H54 (cell line): Measurements from ENCODE around the gene FGF11.

Experiments
- DNase-seq: peaks from one replicate; pipeline ENCODE4 v3.0.0; 2011; ENCODE audit warnings: low spot score, mixed read lengths; ENCODE audit not compliant: insufficient read length
- FAIRE-seq: peaks from 3 replicates; lab custom pipeline; 2011; peaks lifted over from hg19 to GRCh38; lab: Jason Lieb, UNC
- POLR2A ChIP-seq: IDR thresholded peaks from 2 replicates; pipeline ENCODE4 v1.6.1; 2011; ENCODE audit warnings: low read depth, mild to moderate bottlenecking, low read length

FGF11 gene

DNA sequence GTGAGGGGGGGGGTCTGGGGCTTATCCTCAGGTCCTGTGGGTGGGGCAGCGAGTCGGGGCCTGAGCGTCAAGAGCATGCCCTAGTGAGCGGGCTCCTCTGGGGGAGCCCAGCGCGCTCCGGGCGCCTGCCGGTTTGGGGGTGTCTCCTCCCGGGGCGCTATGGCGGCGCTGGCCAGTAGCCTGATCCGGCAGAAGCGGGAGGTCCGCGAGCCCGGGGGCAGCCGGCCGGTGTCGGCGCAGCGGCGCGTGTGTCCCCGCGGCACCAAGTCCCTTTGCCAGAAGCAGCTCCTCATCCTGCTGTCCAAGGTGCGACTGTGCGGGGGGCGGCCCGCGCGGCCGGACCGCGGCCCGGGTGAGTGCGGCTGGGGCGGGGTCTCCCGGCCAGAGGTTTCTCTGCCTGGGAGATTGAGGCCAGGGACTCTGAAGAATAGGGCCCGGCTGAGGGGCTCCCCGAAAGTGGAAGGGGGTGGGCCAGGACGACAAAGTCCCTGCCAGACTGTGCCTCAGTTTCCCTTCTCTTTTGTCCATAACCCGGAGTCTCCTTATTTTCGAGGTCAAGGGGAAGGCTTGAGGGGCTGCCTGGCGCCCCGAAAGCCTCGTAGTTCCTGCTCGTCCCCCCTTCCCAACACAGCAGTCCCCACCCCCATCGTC, at the start of gene FGF11:
FGF11 (plus strand) TSS at position 51 of the 651 bp plus-strand sequence; CDS start at position 160, 109 bp downstream.
- no peak for TF ChIP-seq POLR2A
- FAIRE-seq: no peak
- no peak for DNase-seq

DNA sequence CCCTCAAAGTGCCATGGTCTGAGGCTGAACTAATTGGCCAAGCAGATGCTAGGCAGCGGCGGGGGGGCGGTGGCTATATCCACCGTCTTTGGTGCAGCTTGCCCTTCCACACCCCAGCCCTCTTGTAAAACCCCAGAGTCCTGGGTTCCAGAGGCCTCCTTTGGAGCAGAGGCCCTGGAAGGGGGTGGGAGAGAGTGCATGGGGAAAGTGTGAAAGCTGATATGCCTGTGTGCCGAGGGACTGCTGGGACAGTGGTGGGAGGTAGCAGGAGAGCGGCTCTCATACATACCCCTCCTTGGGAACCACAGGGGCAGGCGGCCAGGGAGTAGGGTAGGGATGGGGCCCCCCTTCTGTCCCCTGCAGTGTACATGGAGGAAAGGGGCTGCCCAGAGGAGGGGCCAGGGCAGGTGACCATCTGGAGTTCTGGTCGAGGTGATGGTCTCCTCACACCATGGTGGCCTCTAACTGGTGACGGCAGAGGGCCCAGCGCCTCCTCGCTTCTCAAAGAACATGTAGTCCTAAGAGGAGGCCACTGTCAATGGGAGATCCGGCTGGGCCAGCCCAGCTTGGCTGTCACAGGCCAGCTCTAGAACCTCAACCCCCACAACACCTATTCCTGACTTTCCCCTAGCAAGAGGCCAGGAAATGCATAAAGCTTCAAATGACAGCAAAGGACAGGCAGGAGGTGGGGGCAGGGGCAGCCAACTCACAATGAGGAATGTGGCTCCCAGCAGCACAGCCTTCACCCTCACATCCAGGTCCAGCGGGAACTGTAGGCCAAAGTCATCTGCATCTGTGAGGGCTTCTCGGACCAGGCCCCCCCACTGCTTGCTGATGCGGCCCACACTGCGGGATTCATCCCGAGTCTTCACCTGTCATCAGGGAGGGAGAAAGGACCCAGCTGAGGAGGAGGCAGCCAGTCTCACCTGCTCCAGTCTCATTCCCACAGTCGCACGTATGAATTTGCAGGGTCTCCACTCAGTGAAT, 49.1 kb upstream of the FGF11 start:
- DNase-seq: no peak
- no peak for TF ChIP-seq POLR2A
- FAIRE-seq: no peak

DNA sequence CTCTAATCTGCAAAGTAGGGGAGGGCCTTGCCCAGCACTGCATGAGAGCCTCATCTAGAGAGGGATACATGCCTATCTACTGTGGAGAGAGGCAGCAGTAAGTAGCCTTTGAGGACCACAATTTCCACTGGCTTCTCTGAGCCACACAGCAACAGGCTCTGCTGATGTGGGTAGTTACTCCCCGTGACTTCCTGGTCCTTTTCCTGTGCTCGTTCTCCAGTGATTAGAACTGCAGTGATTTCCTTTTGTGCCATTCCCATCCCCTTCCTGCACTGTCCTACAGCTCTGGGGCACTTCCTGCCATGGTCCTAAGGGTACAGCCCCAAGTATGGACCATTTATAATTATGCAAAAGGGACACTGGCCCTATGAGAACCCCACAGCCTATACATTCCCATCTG, 48.0 kb upstream of the FGF11 start:
- DNase-seq (no peak), FAIRE-seq (no peak)
- TF ChIP-seq POLR2A: no peak

DNA sequence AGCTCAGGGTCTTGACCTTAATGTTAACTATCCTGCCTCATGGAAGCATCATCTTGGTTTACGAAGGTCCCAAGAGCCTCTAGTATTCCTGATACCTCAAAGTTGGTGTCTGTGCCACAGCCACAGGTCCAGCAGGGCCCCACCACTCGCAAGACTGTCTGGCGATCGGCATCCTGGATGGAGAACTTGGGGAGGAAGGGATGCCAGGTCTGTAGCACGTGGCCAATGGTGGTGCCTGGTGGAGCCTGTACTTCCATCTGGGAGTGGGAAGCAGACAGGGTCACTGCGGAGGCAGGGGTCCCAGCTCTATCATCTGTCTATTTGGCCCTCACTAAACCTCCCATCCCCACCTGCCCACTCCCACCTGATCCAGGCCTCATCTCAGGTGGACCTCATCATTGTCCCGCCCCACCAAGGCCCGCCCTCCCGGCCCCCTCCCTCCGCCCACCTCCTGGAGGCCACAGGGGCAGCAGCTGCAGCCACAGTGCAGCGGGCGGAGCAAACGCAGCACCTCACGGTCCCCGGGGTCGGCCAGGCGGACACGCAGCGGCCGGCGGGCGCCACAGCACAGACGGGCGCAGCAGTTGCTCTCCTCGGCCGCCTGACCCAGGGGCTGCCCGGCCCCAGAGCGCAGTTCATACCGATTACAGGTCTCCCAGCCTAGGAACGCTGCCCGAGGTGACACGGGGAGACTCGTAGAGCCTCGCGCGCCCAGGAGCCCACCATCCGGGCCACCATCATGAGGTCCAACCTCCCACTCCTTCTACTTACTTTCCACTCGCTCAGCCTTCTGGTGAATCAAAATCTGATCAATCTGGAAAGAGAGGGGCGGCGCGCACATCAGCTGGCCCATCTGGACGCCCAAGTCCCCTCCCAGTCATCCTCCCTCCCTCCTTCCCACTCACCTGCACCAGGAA, 46.4 kb upstream of the FGF11 start:
- FAIRE-seq (no peak), DNase-seq (no peak)
- no peak for TF ChIP-seq POLR2A

DNA sequence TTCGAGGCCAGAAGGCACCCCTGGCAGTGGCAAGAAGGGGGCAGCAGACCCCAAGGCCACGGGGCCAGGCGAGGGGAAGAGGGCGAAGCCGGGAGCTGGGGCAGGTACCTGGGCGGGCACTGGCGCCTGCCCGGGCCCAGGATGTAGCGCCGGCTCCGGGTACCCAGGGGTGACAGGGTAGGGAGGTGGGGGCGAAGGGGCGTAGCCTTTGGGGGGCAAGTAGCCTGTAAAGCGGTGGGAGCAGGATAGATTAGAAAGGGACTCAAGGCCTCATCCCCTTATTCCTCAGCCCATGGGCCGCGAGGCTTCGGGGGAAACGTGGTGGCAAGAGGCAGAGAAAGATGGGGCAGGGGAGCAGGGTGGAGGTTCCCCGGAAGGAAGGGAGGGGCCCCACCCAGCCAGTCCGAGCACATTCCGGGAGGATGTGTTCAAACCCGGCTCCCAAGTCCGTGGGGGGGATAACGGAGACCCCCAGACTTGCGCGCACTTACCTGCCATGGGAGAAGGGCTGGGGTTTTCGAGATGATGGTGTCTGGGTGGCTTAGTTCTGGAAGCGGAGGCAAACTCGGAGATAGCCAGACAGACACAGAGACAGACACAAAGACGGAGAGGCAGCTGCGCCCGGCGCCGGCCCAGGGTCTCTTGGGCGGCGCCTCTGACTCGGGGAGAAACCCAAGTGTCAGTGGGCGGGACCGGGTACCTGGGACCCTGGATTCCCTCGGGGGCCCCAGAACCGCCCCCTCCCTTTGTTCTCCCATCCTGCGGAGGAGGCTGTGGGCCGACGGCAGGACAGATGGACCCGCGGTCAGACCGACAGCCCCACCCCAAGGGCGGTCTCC, 45.5 kb upstream of the FGF11 start:
- no peak for FAIRE-seq
- no peak; the same call in 1 of the 2 replicates for TF ChIP-seq POLR2A
- no peak for DNase-seq

DNA sequence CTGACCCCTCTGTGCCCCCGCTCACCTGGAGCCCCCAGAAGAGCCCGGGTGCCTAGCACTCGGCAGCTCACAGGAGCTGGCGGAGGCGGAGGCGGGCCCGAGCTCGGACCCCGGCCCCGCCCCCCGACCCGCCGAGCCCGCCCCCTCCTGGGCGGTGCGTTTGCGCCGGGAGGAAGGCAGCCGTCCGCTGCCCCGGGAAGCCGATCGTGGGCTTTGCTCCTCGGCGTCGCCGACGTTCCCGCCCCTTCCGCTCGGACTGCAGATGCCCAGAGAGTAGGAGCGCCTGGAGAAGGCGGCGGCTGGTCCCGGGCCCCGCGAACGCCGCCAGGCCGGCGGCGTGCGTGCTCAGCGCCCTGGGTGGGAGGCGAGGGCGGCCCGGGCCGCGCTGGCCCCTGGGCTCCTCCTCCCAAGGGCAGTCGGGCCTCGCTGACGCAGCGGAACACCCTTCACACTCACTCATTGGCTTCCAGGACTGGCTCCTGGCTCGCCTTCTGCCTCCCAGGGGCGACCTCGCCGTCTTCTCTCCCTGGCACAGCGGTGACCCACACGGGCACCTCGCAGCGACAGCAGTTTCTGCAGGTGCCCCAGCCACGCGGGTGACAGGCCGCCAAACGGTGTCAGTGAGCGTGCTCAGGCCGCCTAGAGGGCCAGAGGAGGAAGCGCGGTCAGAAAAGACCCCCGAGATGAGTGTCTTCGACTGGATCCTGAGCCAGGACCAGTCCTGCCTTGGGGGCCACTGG, 44.7 kb upstream of the FGF11 start, which contains the start of gene PLSCR3:
PLSCR3 (minus strand) TSS at position 74 of the 740 bp plus-strand sequence. CDS start 415 bp downstream, outside the sequence.
- peak; percentile 46 for TF ChIP-seq POLR2A
- DNase-seq (peak; percentile 93), FAIRE-seq (no peak)

DNA sequence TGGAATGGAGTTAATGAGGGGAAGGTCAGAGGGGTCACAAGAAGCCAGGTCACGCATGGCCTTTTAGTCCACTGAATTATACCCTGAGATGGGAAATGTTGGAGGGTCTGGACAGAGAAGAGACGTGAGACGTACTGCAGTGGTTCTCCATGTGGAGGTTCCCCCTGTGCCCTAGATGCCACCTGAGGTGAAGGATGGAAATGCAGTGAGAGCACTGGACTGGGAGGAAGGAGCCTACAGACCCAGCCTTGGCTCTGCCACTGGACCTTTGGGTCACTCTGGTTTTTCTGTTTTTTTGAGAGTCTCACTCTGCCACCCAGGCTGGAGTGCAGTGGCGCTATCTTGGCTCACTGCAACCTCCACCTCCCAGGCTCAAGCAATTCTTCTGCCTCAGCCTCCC, 43.2 kb upstream of the FGF11 start:
- DNase-seq (no peak), FAIRE-seq (no peak)
- no peak for TF ChIP-seq POLR2A

DNA sequence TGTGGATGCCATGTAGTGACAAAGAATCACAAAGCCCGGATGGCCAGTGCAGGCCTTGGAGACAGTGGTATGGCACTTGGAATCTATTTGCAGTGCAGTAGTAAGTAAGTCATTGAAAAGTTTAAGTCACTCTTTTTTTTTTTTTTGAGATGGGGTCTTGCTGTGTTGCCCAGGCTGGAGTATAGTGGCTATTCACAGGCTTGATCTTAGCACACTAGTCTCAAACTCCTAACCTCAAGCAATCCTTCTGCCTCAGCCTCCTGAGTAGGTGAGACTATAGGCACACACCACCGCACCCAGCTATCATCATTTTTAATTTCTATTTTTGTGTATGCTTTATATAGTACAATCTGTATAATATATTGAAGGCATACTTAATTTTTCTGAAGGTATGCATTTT, 40.7 kb upstream of the FGF11 start:
- TF ChIP-seq POLR2A: no peak
- FAIRE-seq (no peak), DNase-seq (no peak)

DNA sequence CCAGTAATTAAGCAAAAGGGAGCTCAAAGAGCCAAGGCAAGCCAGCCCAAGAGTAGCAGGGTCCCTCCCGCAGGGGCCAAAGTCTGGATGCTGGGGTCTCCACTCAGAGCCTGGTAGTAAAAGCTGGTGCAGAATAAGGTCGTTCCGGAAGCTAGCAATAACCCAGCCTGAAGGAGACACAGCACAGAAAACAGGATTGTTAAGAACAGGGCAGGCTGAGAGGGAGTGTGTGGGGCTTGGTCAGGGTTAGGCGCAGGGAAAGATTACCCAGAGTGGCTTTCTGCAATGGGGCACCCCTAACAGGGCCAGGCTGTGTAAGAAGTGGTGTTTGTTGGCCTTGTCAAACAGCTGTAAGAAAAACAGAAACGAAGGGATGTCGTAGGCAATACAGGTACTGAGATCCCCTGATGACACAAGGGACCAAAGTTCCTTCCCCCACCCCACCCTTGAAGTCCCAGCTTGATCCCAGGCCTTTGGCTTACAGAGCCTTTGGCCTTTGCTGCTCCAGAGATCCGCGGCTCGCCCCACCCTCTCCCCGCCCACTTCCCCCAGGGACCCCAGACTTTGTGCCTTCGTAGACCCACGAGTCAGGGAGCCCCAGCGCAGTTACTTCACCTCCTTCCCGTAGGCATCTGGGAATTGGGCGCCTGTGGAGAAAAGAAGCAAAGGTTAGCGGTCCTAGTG, 36.1 kb upstream of the FGF11 start:
- TF ChIP-seq POLR2A: no peak
- DNase-seq (no peak), FAIRE-seq (no peak)

DNA sequence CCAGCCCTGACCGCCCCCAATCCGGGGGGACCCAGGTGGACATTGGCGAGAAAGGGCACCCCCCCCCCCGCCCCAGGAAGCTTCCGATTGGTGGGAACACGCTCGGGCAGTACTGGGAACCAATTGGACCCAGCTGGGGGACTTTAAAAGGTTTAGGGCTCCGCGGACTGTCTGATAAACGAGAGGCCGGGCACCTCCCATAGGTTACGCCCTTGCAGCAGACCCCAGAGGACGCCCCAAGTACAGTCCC, 35.7 kb upstream of the FGF11 start:
- FAIRE-seq: no peak
- DNase-seq: peak; percentile 86
- TF ChIP-seq POLR2A: no peak

DNA sequence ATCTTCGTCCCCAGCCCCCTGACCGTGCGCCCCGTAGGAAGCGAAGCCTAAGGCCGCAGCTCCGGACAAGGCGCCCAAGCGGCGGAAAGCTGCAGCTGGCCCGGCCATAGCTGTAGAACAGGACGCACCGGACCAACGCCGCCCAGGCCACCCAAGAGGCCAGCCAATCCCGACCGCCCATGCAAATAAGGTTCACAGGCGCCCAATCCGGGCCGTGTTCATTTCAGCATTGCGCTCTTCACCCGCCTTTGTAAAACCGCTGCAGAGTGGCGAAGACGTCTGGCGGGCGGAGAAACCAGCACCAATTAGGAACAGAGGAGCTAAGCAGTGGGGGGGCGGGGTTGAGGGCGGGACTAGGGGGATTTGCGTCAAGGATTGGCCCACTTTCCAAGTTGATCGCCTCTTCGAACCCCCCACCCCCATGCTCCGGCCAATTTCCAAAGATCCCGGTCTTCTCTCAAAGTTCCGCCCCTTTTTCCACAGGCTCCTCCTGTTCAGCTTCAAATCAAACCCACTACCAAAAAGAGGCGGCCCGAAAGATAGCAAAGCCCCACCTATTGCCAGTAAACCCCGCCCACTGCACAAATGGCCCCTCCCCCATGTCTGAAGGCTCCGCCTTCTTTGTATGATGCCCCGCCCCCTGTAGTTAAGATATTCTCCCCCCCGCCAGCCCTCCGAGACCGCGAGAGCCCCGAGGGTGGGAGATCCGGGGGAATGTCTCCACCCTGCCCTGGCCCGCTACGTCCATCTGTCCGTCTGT, 35.2 kb upstream of the FGF11 start, which contains the start of gene TMEM256:
TMEM256 (minus strand) TSS at position 121 of the 760 bp plus-strand sequence; CDS start at position 108, 13 bp downstream.
- TF ChIP-seq POLR2A: peak; percentile 71; the same call in 1 of the 2 replicates
- DNase-seq (peak; percentile 95), FAIRE-seq (peak; percentile 79)
